B cell (primary cell): ENCODE results near the gene TMPRSS13. TPM values are rescaled to one million over a fixed set of nuclear protein-coding genes. Genes with fewer than 3 reads are reported as not detected.

Source experiments
- ATAC-seq: fragments of 200-7000 bp; cut with Tn5 transposase; one replicate; pipeline ENCODE4 v1.10.0; 2021; ENCODE audit warnings: low read depth, mild to moderate bottlenecking, moderate number of reproducible peaks, moderate library complexity
- CTCF ChIA-PET: fragments of 350-600 bp; sonication (Branson Sonifier 250); formaldehyde crosslinking; loops from one replicate; lab custom pipeline; 2021; ENCODE audit warnings: antibody characterized with exemption, inconsistent platforms; lab: Charles Lee
- POLR2A ChIA-PET: fragments of 350-600 bp; sonication (Branson Sonifier 250); formaldehyde crosslinking; loops from one replicate; lab custom pipeline; 2021; ENCODE audit warnings: antibody characterized with exemption; lab: Charles Lee
- DNase-seq: peaks from one replicate; pipeline ENCODE4 v3.0.0; 2013
- H2AFZ ChIP-seq: 2 replicates; pipeline ENCODE4 v1.6.1; 2012; ENCODE audit warnings: mild to moderate bottlenecking, low read depth, low read length; ENCODE audit not compliant: insufficient read depth, poor library complexity, severe bottlenecking
- H3K27ac ChIP-seq, 2 donors: 1 replicate in 1 of 2; 2 replicates in 1 of 2; pipeline ENCODE4 v1.5.1; 2012 to 2013; ENCODE audit warnings: low read length in 2 of 2, mild to moderate bottlenecking in 2 of 2, moderate library complexity in 1 of 2
- H3K27me3 ChIP-seq, 4 experiments: fragments of 200-600 bp in 1 of 4; sonication (generic) in 1 of 4; replicated peaks in 1 of 4; 1 replicate in 2 of 4; 2 replicates in 2 of 4; pipeline versions ENCODE4 v1.6.1 to v1.7.0; 2013 to 2016; ENCODE audit warnings: low read length in 3 of 4, mild to moderate bottlenecking in 2 of 4, mixed read lengths in 1 of 4, moderate library complexity in 1 of 4; ENCODE audit not compliant: insufficient read depth in 4 of 4, control insufficient read depth in 3 of 4; ENCODE audit errors: control extremely low read depth in 1 of 4
- H3K36me3 ChIP-seq, 2 experiments: replicated peaks in 1 of 2; 1 replicate in 1 of 2; 2 replicates in 1 of 2; pipeline versions ENCODE4 v1.6.1 to v1.7.1; 2013; ENCODE audit warnings: low read length in 1 of 2; ENCODE audit not compliant: insufficient read depth in 2 of 2, control insufficient read depth in 1 of 2; ENCODE audit errors: control extremely low read depth in 1 of 2, extremely low read depth in 1 of 2
- H3K4me1 ChIP-seq, 2 donors: fragments of 200-600 bp in 1 of 2; sonication (generic) in 1 of 2; 1 replicate in 1 of 2; 2 replicates in 1 of 2; pipeline versions ENCODE4 v1.5.1 to v1.6.1; 2013 to 2017; ENCODE audit warnings: low read length in 2 of 2; ENCODE audit not compliant: control insufficient read depth in 2 of 2, insufficient read depth in 2 of 2
- H3K4me2 ChIP-seq: replicated peaks from 2 replicates; pipeline ENCODE3; 2012; ENCODE audit warnings: mild to moderate bottlenecking, low read depth, low read length; ENCODE audit not compliant: poor library complexity, severe bottlenecking
- H3K4me3 ChIP-seq, 5 experiments: fragments of 200-600 bp in 1 of 5; sonication (generic) in 1 of 5; 1 replicate in 3 of 5; 2 replicates in 2 of 5; pipeline versions ENCODE4 v1.5.1 to v1.7.0; 2011 to 2016; ENCODE audit warnings: low read length in 4 of 5, mild to moderate bottlenecking in 4 of 5, low read depth in 2 of 5, control low read depth in 1 of 5, moderate library complexity in 1 of 5; ENCODE audit not compliant: insufficient read depth in 1 of 5; ENCODE audit errors: control extremely low read depth in 1 of 5, extremely low read depth in 1 of 5
- H3K79me2 ChIP-seq: fragments of 200-600 bp; sonication (generic); one replicate; pipeline ENCODE4 v1.6.0; 2016; ENCODE audit warnings: low read length; ENCODE audit not compliant: control insufficient read depth, insufficient read depth
- H3K9ac ChIP-seq: fragments of 200-600 bp; sonication (generic); 2 replicates; pipeline ENCODE4 v1.6.1; 2017; ENCODE audit warnings: mild to moderate bottlenecking, low read length, moderate library complexity
- H3K9me3 ChIP-seq, 3 donors: one replicate each; pipeline versions ENCODE4 v1.6.1 to v1.7.1; 2013; ENCODE audit warnings: low read length in 2 of 3; ENCODE audit not compliant: control insufficient read depth in 2 of 3, insufficient read depth in 1 of 3; ENCODE audit errors: control extremely low read depth in 1 of 3
- H4K20me1 ChIP-seq: 2 replicates; pipeline ENCODE4 v1.6.0; 2012; ENCODE audit warnings: mild to moderate bottlenecking, low read length; ENCODE audit not compliant: insufficient read depth, control insufficient read depth, poor library complexity, severe bottlenecking
- H3K27ac Mint-ChIP-seq: one replicate; pipeline ENCODE4 v1.8.0; 2021; ENCODE audit warnings: mixed read lengths
- H3K27me3 Mint-ChIP-seq: one replicate; pipeline ENCODE4 v1.8.0; 2021; ENCODE audit warnings: mixed read lengths
- H3K4me1 Mint-ChIP-seq: one replicate; pipeline ENCODE4 v1.8.0; 2021; ENCODE audit warnings: mixed read lengths
- H3K4me3 Mint-ChIP-seq: one replicate; pipeline ENCODE4 v1.8.0; 2021; ENCODE audit warnings: mixed read lengths
- H3K9me3 Mint-ChIP-seq: one replicate; pipeline ENCODE4 v1.8.0; 2022; ENCODE audit warnings: mixed read lengths; ENCODE audit not compliant: insufficient read depth
- EZH2 ChIP-seq: IDR thresholded peaks from 2 replicates; pipeline ENCODE4 v1.6.1; 2012; ENCODE audit warnings: borderline replicate concordance, low read depth, mild to moderate bottlenecking, moderate library complexity, low read length; ENCODE audit not compliant: insufficient read depth, poor library complexity, severe bottlenecking
- WGBS: methylation state at CpG from one replicate; pipeline ENCODE4 v1.1.5; 2013; ENCODE audit warnings: missing lambda C conversion rate; ENCODE audit not compliant: insufficient coverage; 5-methylcytosine and 5-hydroxymethylcytosine counted together
- intact Hi-C: fragments of 100-400 bp; cut with micrococcal nuclease; formaldehyde crosslinking; loops from one replicate; pipeline ENCODE4 v1.10.0; 2022
- polyA plus RNA-seq: library from polyadenylated mRNA; depleted of rRNA; stranded (reverse); fragments of >200 nt; gene quantifications from 2 replicates; pipeline ENCODE4 v1.2.3, GENCODE V29; 2012
- total RNA-seq, 2 donors: library from RNA; stranded (reverse); fragments of 120-200 nt in 1 of 2; gene quantifications; 1 replicate in 1 of 2; 2 replicates in 1 of 2; pipeline versions ENCODE4 v1.2.3 to v1.2.4, GENCODE V29; 2013 to 2022
- TF ChIP-seq, protein P1 (sequence below): fragments of 200-600 bp; IDR thresholded peaks from one replicate; pipeline ENCODE4 v1.8.0; 2022; ENCODE audit warnings: antibody characterized with exemption, mild to moderate bottlenecking

TMPRSS13 gene
- total and polyA plus RNA-seq, 2 donors (not counting 1 experiment from before 2014, with no cell fraction given), result 2.4 to 8.0 TPM

DNA sequence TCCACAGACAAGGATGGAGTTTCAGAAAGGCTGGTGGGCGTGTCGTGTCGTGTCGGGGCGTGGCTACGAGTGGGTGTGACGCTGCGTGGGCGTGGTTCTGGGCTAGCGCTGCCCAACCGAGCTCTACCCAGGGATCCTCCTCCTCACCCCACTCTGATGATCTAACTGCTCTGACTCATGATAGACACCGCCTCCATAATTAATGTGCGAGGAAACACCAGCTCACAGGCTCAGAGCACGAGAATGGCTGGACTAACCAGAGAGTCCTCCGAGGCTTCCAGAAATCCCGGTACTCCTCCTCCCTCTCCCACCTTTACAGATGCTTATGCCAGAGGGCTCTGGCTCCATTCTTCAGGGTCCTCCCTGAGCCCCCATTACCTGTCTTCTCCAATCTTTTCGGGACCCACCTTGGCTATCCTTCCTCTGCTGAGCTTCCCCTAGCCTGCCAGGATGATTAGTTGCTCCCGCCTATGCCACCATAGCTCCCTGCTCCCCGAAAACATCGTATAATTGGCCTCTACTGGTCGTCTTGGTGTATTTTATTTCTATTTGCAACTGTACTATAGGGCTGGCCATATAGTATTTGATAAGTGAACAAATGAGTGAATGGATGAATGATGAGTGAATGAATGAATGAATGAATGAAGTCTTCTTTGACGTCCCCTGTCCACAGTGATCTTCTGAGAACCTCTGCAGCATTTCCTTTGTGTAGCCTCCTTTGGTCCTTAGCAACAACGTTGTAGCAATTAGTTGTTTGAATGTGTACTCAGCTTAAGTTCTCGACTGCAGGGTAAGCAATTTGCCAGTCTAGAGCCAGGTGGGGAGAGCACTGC lies 21.7 kb downstream of the TMPRSS13 start:
- H3K4me3 Mint-ChIP-seq, result no peak overlapping the region
- H3K9me3 ChIP-seq, result no peaks in the 10 kb centered on the region
- DNase-seq, result peak; percentile 47
- no peaks in the 10 kb centered on the region for H3K9me3 Mint-ChIP-seq
- H3K9ac ChIP-seq, result no peak overlapping the region
- ChIA-PET POLR2A (interaction anchor here (0.5 kb wide), 1 partner anchor 67 kb away, joined by 10 read pairs; no protein-coding TSS in a partner anchor), CTCF (interaction anchor here (0.5 to 2.0 kb wide), 4 partner anchors 11 to 146 kb away, joined by 3 to 6 read pairs (median 3); no protein-coding TSS in a partner anchor)
- no peaks in the 10 kb centered on the region for H3K4me1 ChIP-seq
- no peaks in the 10 kb centered on the region for H3K36me3 ChIP-seq
- H3K27me3 ChIP-seq, result peaks cover 0 to 5% (median 0%) of the 10 kb centered on the region in 4 experiments
- H3K79me2 ChIP-seq, result no peaks in the 10 kb centered on the region
- H4K20me1 ChIP-seq, result no peaks in the 10 kb centered on the region
- H3K4me2 ChIP-seq, result no peak overlapping the region
- H3K27ac Mint-ChIP-seq, result no peak overlapping the region
- peak; percentile 93 for ATAC-seq
- no peak overlapping the region for H3K4me3 ChIP-seq
- peaks cover 5% of the 10 kb centered on the region for H3K4me1 Mint-ChIP-seq
- no peak overlapping the region for H3K27ac ChIP-seq
- TF ChIP-seq EZH2, result no peak
- TF ChIP-seq, protein P1, sequence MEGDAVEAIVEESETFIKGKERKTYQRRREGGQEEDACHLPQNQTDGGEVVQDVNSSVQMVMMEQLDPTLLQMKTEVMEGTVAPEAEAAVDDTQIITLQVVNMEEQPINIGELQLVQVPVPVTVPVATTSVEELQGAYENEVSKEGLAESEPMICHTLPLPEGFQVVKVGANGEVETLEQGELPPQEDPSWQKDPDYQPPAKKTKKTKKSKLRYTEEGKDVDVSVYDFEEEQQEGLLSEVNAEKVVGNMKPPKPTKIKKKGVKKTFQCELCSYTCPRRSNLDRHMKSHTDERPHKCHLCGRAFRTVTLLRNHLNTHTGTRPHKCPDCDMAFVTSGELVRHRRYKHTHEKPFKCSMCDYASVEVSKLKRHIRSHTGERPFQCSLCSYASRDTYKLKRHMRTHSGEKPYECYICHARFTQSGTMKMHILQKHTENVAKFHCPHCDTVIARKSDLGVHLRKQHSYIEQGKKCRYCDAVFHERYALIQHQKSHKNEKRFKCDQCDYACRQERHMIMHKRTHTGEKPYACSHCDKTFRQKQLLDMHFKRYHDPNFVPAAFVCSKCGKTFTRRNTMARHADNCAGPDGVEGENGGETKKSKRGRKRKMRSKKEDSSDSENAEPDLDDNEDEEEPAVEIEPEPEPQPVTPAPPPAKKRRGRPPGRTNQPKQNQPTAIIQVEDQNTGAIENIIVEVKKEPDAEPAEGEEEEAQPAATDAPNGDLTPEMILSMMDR, result no peak
- H2AFZ ChIP-seq, result no peak overlapping the region
- intact Hi-C loops, result no loop called here
- WGBS, result 47% methylated on average over 22 of the region's 24 CpGs
- H3K27me3 Mint-ChIP-seq, result peaks cover 12% of the 10 kb centered on the region

GRCh38 chr11:117906710-117907109 lies 22.5 kb downstream of the TMPRSS13 start:
- no peak overlapping the region for H3K9ac ChIP-seq
- no peak overlapping the region for H3K27ac Mint-ChIP-seq

More at GRCh38 chr11:117906710-117907109, 22.5 kb downstream of the TMPRSS13 start:
- ChIA-PET POLR2A (no interaction called here), CTCF (interaction anchor here (0.5 to 2.0 kb wide), 5 partner anchors 40 to 147 kb away, joined by 3 to 6 read pairs (median 3); no protein-coding TSS in a partner anchor)
- Histone ChIP-seq H4K20me1 (no peaks in the 10 kb centered on the region), H3K27me3 (peaks cover 0 to 5% (median 0%) of the 10 kb centered on the region in 4 experiments), H3K4me2 (no peak overlapping the region), H2AFZ (no peak overlapping the region), H3K36me3 (no peaks in the 10 kb centered on the region), H3K9me3 (no peaks in the 10 kb centered on the region), H3K4me3 (no peak overlapping the region), H3K79me2 (no peaks in the 10 kb centered on the region), H3K4me1 (no peaks in the 10 kb centered on the region), H3K27ac (no peak overlapping the region)
- ATAC-seq, result no peak
- 93% methylated on average over 3 of the region's 4 CpGs for WGBS
- intact Hi-C loops, result no loop called here
- H3K4me1 Mint-ChIP-seq, result peaks cover 5% of the 10 kb centered on the region
- peaks cover 12% of the 10 kb centered on the region for H3K27me3 Mint-ChIP-seq
- no peaks in the 10 kb centered on the region for H3K9me3 Mint-ChIP-seq
- no peak overlapping the region for H3K4me3 Mint-ChIP-seq
- TF ChIP-seq, protein P1, result no peak
- no peak for TF ChIP-seq EZH2
- no peak for DNase-seq
